ENCODE measurements around the gene PFKFB3.
"Not testable (repeated sequence)": the region's sequence is repeated elsewhere in the genome, so short reads cannot be mapped to it uniquely, and the experiment has no call there.

Gene PFKFB3

DNA sequence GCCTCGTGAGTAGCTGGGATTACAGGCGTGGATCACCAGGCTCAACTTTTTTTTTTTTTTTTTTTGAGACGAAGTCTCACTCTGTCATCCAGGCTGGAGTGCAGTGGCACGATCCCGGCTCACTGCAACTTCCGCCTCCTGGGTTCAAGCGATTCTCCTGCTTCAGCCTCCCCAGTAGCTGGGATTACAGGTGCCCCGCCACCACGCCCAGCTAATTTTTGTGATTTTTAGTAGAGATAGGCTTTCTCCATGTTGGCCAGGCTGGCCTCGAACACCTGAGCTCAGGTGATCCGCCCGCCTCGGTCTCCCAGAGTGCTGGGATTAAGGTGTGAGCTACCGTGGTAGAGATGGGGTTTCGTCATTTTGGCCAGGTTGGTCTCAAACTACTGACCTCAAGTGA lies 36.8 kb upstream of the PFKFB3 start:
- H3K27ac ChIP-seq (ENCODE audit: low read depth, low read length), result peak overlapping the region; percentile 98
- not testable (repeated sequence) for H3K9me3 ChIP-seq (ENCODE audit: control insufficient read depth in 5 of 5, low read length in 5 of 5); H3K4me3 ChIP-seq (ENCODE audit: low read depth in 1 of 5, low read length in 5 of 5); H3K27me3 ChIP-seq (ENCODE audit: control insufficient read depth in 5 of 5, insufficient read depth in 4 of 5, low read length in 5 of 5); H3K9ac ChIP-seq (ENCODE audit: low read length in 5 of 5)
- H3K36me3 ChIP-seq (ENCODE audit: control insufficient read depth in 5 of 5, insufficient read depth in 5 of 5, low read length in 5 of 5), result peaks cover 0 to 13% (median 9%) of the 10 kb centered on the region in 5 donors
- H3K4me1 ChIP-seq (ENCODE audit: control insufficient read depth in 5 of 5, insufficient read depth in 5 of 5, low read length in 5 of 5), result peaks cover 5 to 62% (median 47%) of the 10 kb centered on the region in 5 donors

DNA sequence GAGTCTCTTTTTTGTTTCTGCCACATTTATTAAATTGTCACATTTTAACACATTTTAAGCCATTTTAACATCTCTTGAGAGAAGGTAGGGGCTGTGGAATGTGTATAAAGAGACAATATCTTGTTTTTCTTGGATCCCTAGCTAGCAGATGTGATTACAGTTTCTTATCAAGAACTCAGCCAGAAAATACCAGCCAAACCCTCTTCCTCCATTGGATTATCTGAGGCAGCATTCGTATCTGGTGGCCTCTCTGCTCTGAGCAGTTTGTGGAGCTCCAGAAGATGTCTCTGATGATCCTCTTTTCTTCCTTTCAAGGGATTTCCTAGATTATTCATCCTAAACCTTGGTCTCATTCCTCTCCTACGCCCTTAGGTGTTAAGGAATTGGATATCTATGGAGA lies 35.3 kb upstream of the PFKFB3 start:
- Histone ChIP-seq H3K36me3 (ENCODE audit: control insufficient read depth in 5 of 5, insufficient read depth in 5 of 5, low read length in 5 of 5) (peaks cover 0 to 13% (median 9%) of the 10 kb centered on the region in 5 donors), H3K9me3 (ENCODE audit: control insufficient read depth in 5 of 5, low read length in 5 of 5) (no peaks in the 10 kb centered on the region), H3K27ac (ENCODE audit: low read depth, low read length) (peak overlapping the region; percentile 55), H3K4me1 (ENCODE audit: control insufficient read depth in 5 of 5, insufficient read depth in 5 of 5, low read length in 5 of 5) (peaks cover 14 to 77% (median 62%) of the 10 kb centered on the region in 5 donors), H3K4me3 (ENCODE audit: low read depth in 1 of 5, low read length in 5 of 5) (no peak overlapping the region), H3K27me3 (ENCODE audit: control insufficient read depth in 5 of 5, insufficient read depth in 4 of 5, low read length in 5 of 5) (no peaks in the 10 kb centered on the region), H3K9ac (ENCODE audit: low read length in 5 of 5) (peak overlapping the region in 2 of 5 donors; percentile 13 to 15)

DNA sequence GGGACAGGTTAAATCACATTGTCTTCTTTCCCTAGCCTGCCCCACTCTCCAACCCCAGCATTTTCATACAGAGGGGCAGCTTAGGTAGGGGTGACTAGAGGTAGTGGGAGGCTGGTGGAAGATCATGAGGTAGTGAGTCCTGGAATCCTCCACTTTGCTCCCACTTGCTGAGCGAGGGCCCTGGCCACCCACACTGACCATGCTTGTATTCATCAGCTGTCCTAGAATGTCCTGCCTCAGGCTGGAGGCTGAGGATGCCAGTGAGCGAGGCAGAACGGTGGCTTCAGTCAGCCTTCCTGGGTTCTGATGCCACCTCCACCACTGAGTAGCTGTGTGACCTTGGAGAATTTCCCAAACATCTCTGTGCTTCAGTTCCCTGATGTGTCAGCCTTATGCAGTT lies 34.6 kb upstream of the PFKFB3 start:
- no peaks in the 10 kb centered on the region for H3K9me3 ChIP-seq (ENCODE audit: control insufficient read depth in 5 of 5, low read length in 5 of 5)
- no peak overlapping the region for H3K9ac ChIP-seq (ENCODE audit: low read length in 5 of 5)
- H3K4me1 ChIP-seq (ENCODE audit: control insufficient read depth in 5 of 5, insufficient read depth in 5 of 5, low read length in 5 of 5), result peaks cover 16 to 77% (median 62%) of the 10 kb centered on the region in 5 donors
- H3K36me3 ChIP-seq (ENCODE audit: control insufficient read depth in 5 of 5, insufficient read depth in 5 of 5, low read length in 5 of 5), result peaks cover 0 to 13% (median 9%) of the 10 kb centered on the region in 5 donors
- H3K27me3 ChIP-seq (ENCODE audit: control insufficient read depth in 5 of 5, insufficient read depth in 4 of 5, low read length in 5 of 5), result no peaks in the 10 kb centered on the region
- peak overlapping the region; percentile 55 for H3K27ac ChIP-seq (ENCODE audit: low read depth, low read length)
- no peak overlapping the region for H3K4me3 ChIP-seq (ENCODE audit: low read depth in 1 of 5, low read length in 5 of 5)

DNA sequence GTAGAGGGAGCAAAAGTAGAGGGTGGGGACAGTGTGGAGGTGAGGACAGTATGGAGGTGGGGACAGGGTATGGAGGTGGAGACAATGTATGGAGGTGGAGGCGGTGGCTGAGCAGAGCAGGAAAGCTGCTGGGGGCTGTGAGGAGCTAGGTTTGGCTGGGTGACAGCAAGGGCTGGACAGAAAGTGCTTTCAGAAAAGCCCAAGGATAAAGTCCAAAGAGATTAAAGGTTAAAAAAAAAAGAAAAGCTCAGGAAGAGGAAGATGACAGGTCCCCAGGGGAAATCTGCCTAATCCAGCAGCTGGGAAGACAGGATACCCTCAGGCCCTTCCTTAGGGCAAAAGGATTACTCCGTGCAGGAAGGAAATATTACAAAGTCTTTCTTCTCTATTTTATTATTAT lies 32.1 kb upstream of the PFKFB3 start:
- peak overlapping the region; percentile 89 for H3K27ac ChIP-seq (ENCODE audit: low read depth, low read length)
- H3K9me3 ChIP-seq (ENCODE audit: control insufficient read depth in 5 of 5, low read length in 5 of 5), result no peaks in the 10 kb centered on the region
- H3K27me3 ChIP-seq (ENCODE audit: control insufficient read depth in 5 of 5, insufficient read depth in 4 of 5, low read length in 5 of 5), result no peaks in the 10 kb centered on the region
- no peak overlapping the region for H3K4me3 ChIP-seq (ENCODE audit: low read depth in 1 of 5, low read length in 5 of 5)
- H3K9ac ChIP-seq (ENCODE audit: low read length in 5 of 5), result peak overlapping the region in 1 of 5 donors; percentile 48
- H3K36me3 ChIP-seq (ENCODE audit: control insufficient read depth in 5 of 5, insufficient read depth in 5 of 5, low read length in 5 of 5), result peaks cover 0 to 13% (median 9%) of the 10 kb centered on the region in 5 donors
- H3K4me1 ChIP-seq (ENCODE audit: control insufficient read depth in 5 of 5, insufficient read depth in 5 of 5, low read length in 5 of 5), result peaks cover 16 to 80% (median 67%) of the 10 kb centered on the region in 5 donors

DNA sequence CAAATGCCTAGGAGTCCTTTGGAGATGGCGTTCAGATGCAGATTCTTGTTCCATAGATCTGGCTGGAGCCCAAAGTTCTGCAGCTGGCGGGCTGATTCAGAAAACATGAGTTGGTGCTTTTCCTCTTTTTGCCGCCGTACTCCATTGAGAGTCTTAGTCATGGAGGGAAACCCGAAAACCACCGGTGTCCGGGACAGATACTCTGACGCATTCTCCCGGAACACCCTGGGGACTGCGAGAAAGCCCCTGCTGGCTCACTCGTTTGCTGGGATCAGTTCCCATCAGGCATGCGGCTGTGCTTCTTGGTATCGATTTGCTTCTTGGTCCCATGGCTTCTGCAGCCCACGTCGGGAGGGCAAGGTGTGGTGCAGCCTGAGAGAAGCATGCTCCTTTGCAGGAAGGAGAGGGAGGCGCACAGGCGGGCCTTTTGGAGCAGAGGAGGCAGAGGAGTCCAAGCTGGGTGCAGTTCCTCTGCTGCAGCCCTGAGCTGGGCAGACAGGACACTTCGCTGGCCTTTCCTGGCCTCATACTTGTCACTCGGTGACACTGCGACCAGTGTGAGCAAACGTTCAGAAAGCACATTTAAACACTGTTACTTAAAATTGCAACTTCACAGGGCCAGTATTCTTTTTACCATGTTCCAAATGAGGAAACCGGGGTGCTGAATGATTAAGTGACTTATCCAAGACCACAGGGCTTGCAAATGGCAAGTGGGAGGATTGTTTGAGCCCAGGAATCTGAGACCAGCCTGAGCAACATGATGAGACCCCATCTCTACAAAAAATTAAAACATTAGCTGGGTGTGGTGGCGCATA lies 30.6 kb upstream of the PFKFB3 start:
- no peaks in the 10 kb centered on the region for H3K9me3 ChIP-seq (ENCODE audit: control insufficient read depth in 5 of 5, low read length in 5 of 5)
- H3K4me1 ChIP-seq (ENCODE audit: control insufficient read depth in 5 of 5, insufficient read depth in 5 of 5, low read length in 5 of 5), result peaks cover 16 to 92% (median 80%) of the 10 kb centered on the region in 5 donors
- H3K4me3 ChIP-seq (ENCODE audit: low read depth in 1 of 5, low read length in 5 of 5), result peak overlapping the region in 4 of 5 donors; percentile 13 to 56 (median 32)
- no peaks in the 10 kb centered on the region for H3K27me3 ChIP-seq (ENCODE audit: control insufficient read depth in 5 of 5, insufficient read depth in 4 of 5, low read length in 5 of 5)
- peak overlapping the region; percentile 91 for H3K27ac ChIP-seq (ENCODE audit: low read depth, low read length)
- peaks cover 0 to 7% (median 4%) of the 10 kb centered on the region in 5 donors for H3K36me3 ChIP-seq (ENCODE audit: control insufficient read depth in 5 of 5, insufficient read depth in 5 of 5, low read length in 5 of 5)
- H3K9ac ChIP-seq (ENCODE audit: low read length in 5 of 5), result peak overlapping the region in 3 of 5 donors; percentile 6 to 71 (median 48)

DNA sequence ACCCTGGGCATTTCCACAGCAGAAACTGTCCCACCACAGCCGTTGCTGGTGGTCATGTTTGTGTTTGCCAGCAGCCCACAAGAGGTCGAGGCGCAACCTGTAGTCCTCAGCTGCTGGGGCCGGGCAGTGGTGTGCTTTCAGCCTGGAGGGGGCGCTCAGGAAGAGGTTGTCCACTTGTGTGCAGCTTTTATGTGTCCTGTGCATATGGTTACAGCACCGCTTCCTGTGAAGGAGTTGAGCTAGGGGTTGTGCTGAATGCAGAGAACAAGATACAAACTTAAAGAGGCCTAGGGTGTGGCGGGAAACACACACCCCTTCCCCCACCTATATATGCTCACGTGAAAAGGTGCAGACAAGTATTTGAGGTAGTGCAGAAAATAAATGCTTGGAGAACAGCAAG lies 29.5 kb upstream of the PFKFB3 start:
- Histone ChIP-seq H3K9ac (ENCODE audit: low read length in 5 of 5) (peak overlapping the region in 3 of 5 donors; percentile 48 to 71 (median 48)), H3K36me3 (ENCODE audit: control insufficient read depth in 5 of 5, insufficient read depth in 5 of 5, low read length in 5 of 5) (peaks cover 0 to 4% (median 3%) of the 10 kb centered on the region in 5 donors), H3K27me3 (ENCODE audit: control insufficient read depth in 5 of 5, insufficient read depth in 4 of 5, low read length in 5 of 5) (no peaks in the 10 kb centered on the region), H3K27ac (ENCODE audit: low read depth, low read length) (peak overlapping the region; percentile 91), H3K9me3 (ENCODE audit: control insufficient read depth in 5 of 5, low read length in 5 of 5) (no peaks in the 10 kb centered on the region), H3K4me3 (ENCODE audit: low read depth in 1 of 5, low read length in 5 of 5) (no peak overlapping the region), H3K4me1 (ENCODE audit: control insufficient read depth in 5 of 5, insufficient read depth in 5 of 5, low read length in 5 of 5) (peaks cover 16 to 94% (median 84%) of the 10 kb centered on the region in 5 donors)

DNA sequence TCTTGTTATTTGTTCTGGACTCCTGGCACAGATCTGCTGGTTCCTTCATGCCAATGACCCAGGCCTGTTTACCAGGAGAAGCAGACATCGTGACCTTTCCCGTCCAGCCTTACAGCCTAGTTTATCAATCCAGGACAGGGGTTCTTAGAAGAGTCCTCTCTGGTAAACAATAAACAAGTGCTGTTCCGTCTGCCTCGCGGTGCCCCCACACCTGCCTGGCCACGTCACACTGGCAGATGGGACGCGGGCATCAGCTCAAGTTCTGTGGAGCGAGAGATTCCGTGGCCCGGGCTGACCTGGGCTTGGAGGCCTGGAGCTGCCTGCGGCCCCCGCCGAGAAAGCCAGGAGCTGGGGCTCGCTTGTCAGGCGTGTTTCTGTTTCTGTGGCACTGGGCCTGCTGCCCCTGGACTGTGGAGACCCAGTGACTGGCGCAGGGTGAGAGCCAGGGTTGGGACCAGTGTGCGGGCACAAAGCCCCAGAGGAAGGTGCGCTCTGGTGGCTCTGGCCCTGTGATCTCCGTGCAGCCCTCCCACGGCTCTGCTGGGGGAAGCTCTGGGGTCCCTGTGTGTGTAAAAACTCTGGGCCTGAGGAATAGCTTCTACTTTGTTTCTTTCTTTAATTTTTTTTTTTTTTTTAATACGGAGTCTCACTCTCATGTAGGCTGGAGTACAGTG lies 28.4 kb upstream of the PFKFB3 start:
- H3K27me3 ChIP-seq (ENCODE audit: control insufficient read depth in 5 of 5, insufficient read depth in 4 of 5, low read length in 5 of 5), result no peaks in the 10 kb centered on the region
- H3K4me3 ChIP-seq (ENCODE audit: low read depth in 1 of 5, low read length in 5 of 5), result no peak overlapping the region
- H3K9me3 ChIP-seq (ENCODE audit: control insufficient read depth in 5 of 5, low read length in 5 of 5), result no peaks in the 10 kb centered on the region
- no peaks in the 10 kb centered on the region for H3K36me3 ChIP-seq (ENCODE audit: control insufficient read depth in 5 of 5, insufficient read depth in 5 of 5, low read length in 5 of 5)
- peak overlapping the region in 4 of 5 donors; percentile 32 to 48 (median 40) for H3K9ac ChIP-seq (ENCODE audit: low read length in 5 of 5)
- H3K27ac ChIP-seq (ENCODE audit: low read depth, low read length), result peak overlapping the region; percentile 91
- H3K4me1 ChIP-seq (ENCODE audit: control insufficient read depth in 5 of 5, insufficient read depth in 5 of 5, low read length in 5 of 5), result peaks cover 16 to 98% (median 93%) of the 10 kb centered on the region in 5 donors

DNA sequence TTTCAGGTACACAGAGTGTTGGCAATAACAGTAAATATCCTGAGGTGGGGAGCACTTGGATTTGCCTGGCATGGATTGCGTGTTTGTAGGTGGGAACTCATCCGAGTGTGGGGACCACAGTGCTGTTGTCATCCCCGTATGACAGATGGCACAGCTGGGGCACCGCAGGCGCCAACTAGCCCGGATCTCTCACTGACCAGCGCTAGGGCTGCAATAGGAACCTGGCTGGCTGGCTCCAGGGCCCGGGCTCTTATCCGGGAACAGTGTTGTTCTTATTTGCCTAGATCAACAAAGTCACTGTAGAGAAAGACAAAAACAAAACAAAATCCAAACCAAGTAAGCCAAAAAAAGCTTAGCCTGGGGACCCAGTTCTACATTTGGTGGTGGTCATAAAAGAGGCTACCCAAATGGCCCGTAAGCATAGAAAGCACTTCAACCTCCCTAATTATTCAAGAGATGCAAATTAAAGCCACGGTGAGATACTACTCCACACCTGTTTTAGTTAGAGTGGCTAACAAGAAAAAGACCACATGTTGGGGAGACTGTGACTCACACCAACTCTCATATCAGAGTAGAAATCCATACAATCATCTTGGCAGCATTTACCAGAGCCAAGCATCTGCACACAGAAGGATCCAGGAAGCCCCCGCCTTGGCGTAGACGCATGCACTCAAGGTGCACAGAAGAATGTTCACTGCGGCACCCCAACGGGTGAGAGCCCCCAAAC lies 27.2 kb upstream of the PFKFB3 start:
- Histone ChIP-seq H3K27me3 (ENCODE audit: control insufficient read depth in 5 of 5, insufficient read depth in 4 of 5, low read length in 5 of 5) (no peaks in the 10 kb centered on the region), H3K4me3 (ENCODE audit: low read depth in 1 of 5, low read length in 5 of 5) (no peak overlapping the region), H3K9me3 (ENCODE audit: control insufficient read depth in 5 of 5, low read length in 5 of 5) (no peaks in the 10 kb centered on the region), H3K9ac (ENCODE audit: low read length in 5 of 5) (peak overlapping the region in 2 of 5 donors; percentile 38 to 48), H3K36me3 (ENCODE audit: control insufficient read depth in 5 of 5, insufficient read depth in 5 of 5, low read length in 5 of 5) (no peaks in the 10 kb centered on the region), H3K27ac (ENCODE audit: low read depth, low read length) (peak overlapping the region; percentile 91), H3K4me1 (ENCODE audit: control insufficient read depth in 5 of 5, insufficient read depth in 5 of 5, low read length in 5 of 5) (peaks cover 13 to 91% (median 84%) of the 10 kb centered on the region in 5 donors)

DNA sequence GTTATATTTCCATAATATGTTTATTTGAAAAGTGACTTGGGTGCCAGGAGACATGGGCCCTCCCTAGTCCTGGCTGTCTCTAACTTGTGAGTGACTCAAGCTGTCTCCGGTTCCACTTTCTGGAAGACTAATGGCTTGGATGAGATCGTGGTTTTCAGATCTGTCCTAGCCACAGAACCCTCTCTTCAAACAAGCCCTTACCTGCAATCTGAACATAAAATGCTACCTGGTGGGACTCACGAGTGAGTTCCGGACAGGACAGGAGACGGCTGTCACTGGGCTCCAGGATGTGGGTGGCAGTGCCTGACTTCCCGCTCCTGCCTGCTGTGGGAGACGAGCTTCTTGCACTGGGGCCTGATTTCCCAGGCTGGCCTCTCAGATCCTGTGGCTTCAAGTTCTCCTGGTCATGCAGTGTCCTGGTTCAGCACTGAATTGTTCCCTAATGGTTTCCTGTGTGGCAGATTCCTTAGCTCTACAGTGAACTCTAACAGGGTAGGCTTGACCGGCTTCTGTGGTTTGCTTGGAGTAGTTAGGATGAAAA lies 26.0 kb upstream of the PFKFB3 start:
- Histone ChIP-seq H3K4me3 (ENCODE audit: low read depth in 1 of 5, low read length in 5 of 5) (peak overlapping the region in 1 of 5 donors; percentile 2), H3K4me1 (ENCODE audit: control insufficient read depth in 5 of 5, insufficient read depth in 5 of 5, low read length in 5 of 5) (peaks cover 12 to 84% (median 75%) of the 10 kb centered on the region in 5 donors), H3K36me3 (ENCODE audit: control insufficient read depth in 5 of 5, insufficient read depth in 5 of 5, low read length in 5 of 5) (no peaks in the 10 kb centered on the region), H3K27ac (ENCODE audit: low read depth, low read length) (peak overlapping the region; percentile 91), H3K9me3 (ENCODE audit: control insufficient read depth in 5 of 5, low read length in 5 of 5) (no peaks in the 10 kb centered on the region), H3K9ac (ENCODE audit: low read length in 5 of 5) (peak overlapping the region in 3 of 5 donors; percentile 21 to 73 (median 57)), H3K27me3 (ENCODE audit: control insufficient read depth in 5 of 5, insufficient read depth in 4 of 5, low read length in 5 of 5) (no peaks in the 10 kb centered on the region)

All from subcutaneous abdominal adipose tissue (tissue), 5 donors.